ENCODE measurements around the gene GPATCH2. TPM values are rescaled to one million over a fixed set of nuclear protein-coding genes. Genes with fewer than 3 reads are reported as not detected.

The GPATCH2 gene
- 14.1 and 23.9 TPM in 2 replicates for total RNA-seq

GRCh38 chr1:217630711-217631591 is at the start of gene GPATCH2, which contains the start of gene SPATA17:
GPATCH2 (minus strand) TSS chr1:217631090; CDS start chr1:217630971, 119 bp downstream.
SPATA17 (plus strand) TSS chr1:217631344; CDS start chr1:217631379, 35 bp downstream.

Other genes with a start within 250 kb of the GPATCH2 start
- 0.50 and 0.87 TPM in 2 replicates for gene SPATA17, start 254 bp upstream of the GPATCH2 start, total RNA-seq